Type B pancreatic cell (in vitro differentiated cells): ENCODE measurements around the gene MAST4. TPM values are rescaled to one million over a fixed set of nuclear protein-coding genes. Genes with fewer than 3 reads are reported as not detected.

Experiments used
- DNase-seq: peaks from one replicate; pipeline ENCODE4 v3.0.0; 2021; ENCODE audit warnings: mixed read lengths; ENCODE audit not compliant: unreplicated experiment; ENCODE audit errors: extremely low spot score
- H3K27ac Mint-ChIP-seq: 2 replicates; pipeline ENCODE4 v1.8.0; 2021; ENCODE audit warnings: mild to moderate bottlenecking, mixed read lengths
- H3K27me3 Mint-ChIP-seq: 2 replicates; pipeline ENCODE4 v1.8.0; 2021; ENCODE audit warnings: mixed read lengths
- H3K36me3 Mint-ChIP-seq: 2 replicates; pipeline ENCODE4 v1.8.0; 2021; ENCODE audit warnings: mixed read lengths
- H3K4me1 Mint-ChIP-seq: one replicate; pipeline ENCODE4 v1.8.0; 2021; ENCODE audit warnings: mixed read lengths; ENCODE audit not compliant: unreplicated experiment
- H3K4me3 Mint-ChIP-seq: 2 replicates; pipeline ENCODE4 v1.8.0; 2021; ENCODE audit warnings: mild to moderate bottlenecking, mixed read lengths
- H3K9me3 Mint-ChIP-seq: 2 replicates; pipeline ENCODE4 v1.8.0; 2021; ENCODE audit warnings: mixed read lengths
- total RNA-seq: library from RNA; stranded (reverse); gene quantifications from 2 replicates; pipeline ENCODE4 v1.2.1, GENCODE V29; 2021; ENCODE audit warnings: low replicate concordance
- TF ChIP-seq, protein P1 (sequence below): fragments of 200-600 bp; sonication (generic); conservative IDR thresholded peaks from 2 replicates; pipeline ENCODE4 v1.5.0; 2021; ENCODE audit warnings: antibody characterized with exemption, mild to moderate bottlenecking

MAST4 gene
- total RNA-seq, 1 donor from 2014 or later, result 23.0 TPM

DNA sequence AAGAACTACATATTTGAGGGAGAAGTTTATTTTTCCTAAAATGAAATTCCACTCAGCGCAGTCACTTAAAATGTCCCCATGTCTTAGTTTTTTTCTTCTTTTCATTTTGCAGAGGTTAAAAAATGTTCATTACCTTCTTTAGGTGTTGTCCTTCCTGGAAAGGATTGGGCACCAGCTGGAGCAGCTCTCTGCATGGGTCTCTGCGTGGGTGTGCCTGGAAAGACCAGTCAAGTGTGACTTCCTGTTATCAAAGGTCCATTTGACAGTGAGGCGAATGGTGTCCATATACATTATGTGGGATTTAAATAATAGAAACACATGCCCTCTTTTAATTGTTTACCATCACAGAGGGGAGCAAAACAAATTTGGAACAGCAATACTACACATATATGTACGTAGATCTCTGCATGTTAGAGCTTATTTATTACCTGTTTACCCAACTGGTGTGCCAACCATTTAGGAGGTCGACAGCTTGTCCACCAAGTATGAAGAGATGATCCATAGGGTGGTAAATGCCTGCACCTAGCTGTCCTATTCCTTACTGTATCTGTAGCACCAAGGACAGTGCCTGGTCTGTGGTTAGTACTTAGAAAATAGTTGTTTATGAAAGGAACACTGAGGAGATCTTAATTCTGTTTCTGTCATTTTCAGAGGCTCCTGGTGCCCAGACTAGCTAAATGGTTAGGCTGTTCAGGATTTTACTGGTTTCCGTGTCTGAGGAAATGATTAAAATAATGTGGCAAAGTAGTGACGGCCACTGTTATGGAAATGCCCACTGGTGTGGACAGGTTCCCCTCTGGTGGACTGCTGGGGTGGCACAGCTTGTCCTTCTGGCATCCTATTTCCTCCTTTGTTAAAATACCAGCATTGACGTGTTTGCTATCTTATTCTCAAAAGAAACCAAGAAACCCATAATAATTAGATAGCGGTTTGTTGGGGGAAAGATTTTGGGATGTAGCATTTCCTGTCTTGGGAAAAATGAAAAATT, 200.4 kb downstream of the MAST4 start:
- Mint-ChIP-seq H3K4me1 (no peaks in the 10 kb centered on the region), H3K36me3 (no peaks in the 10 kb centered on the region), H3K9me3 (no peaks in the 10 kb centered on the region), H3K27me3 (peaks cover 40% of the 10 kb centered on the region), H3K4me3 (no peak overlapping the region), H3K27ac (no peak overlapping the region)
- TF ChIP-seq, protein P1, sequence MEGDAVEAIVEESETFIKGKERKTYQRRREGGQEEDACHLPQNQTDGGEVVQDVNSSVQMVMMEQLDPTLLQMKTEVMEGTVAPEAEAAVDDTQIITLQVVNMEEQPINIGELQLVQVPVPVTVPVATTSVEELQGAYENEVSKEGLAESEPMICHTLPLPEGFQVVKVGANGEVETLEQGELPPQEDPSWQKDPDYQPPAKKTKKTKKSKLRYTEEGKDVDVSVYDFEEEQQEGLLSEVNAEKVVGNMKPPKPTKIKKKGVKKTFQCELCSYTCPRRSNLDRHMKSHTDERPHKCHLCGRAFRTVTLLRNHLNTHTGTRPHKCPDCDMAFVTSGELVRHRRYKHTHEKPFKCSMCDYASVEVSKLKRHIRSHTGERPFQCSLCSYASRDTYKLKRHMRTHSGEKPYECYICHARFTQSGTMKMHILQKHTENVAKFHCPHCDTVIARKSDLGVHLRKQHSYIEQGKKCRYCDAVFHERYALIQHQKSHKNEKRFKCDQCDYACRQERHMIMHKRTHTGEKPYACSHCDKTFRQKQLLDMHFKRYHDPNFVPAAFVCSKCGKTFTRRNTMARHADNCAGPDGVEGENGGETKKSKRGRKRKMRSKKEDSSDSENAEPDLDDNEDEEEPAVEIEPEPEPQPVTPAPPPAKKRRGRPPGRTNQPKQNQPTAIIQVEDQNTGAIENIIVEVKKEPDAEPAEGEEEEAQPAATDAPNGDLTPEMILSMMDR, result peak; percentile 49
- DNase-seq, result no peak

DNA sequence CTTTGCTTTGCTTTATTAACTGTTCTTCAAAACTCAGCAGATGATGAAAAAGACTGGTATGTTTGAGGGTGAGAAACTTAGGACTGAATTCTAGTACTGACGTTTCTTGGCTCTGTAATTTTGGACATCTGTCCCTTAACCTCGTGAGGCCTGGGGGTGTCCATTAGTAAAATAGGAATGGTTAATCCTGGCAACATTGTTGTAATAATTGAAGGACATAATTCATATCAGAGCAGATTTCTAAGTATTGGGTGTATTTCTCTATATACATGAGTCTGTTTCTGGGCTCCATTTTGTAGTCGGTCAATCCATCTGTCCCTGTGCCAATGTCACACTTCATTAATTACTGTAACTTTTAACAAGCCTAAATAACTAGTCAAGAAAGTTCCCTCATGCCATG, 206.7 kb downstream of the MAST4 start:
- Mint-ChIP-seq H3K27ac (no peak overlapping the region), H3K4me3 (no peak overlapping the region), H3K4me1 (peaks cover 3% of the 10 kb centered on the region)

DNA sequence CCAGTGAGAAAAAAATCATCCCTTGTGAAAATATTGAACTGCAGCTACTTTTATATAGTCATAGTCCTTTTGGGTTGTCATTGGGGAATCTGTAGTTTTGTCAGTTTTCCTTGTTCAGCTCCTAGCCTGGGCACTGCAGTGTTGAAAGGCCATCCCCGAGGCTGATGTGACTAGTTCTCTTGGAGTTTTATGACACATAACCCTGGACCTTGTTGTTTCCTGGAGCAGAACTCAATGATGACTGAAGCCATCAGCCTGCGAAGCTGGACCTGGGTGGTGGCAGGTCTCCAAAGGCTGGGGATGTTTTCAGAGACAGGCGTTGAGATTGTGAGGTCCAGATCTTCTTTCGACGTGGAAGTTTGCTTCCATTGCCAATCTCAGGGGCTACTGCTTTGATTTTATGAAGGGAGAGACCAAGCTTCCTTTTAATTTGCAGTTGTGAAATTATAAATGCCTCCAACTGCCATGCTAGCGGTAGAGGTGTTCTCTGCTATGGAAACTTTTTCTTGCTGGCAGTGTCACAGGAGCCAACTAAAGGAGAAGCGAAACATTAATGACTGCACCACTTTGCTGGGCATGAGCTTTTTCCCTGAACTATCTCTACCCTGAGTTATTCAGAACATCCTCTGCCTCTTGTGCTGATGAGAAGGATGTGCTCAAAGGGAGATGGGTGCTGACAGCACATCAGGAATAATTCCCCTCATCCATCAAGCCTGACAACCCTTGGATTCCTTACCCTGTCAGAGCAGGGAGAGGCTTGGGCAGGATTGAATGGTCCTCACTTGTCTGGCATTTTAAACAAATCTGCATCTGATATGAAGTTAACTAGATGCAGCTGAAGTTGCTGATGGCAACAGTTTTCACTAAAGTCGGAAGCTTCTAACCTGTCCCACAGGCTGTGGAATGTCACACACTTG, 209.6 kb downstream of the MAST4 start:
- H3K36me3 Mint-ChIP-seq, result no peaks in the 10 kb centered on the region

More for the DNA sequence above, 206.7 kb downstream of the MAST4 start:
- TF ChIP-seq, protein P1, result no peak
- Mint-ChIP-seq H3K36me3 (no peaks in the 10 kb centered on the region), H3K9me3 (no peaks in the 10 kb centered on the region), H3K27me3 (peaks cover 51% of the 10 kb centered on the region)
- no peak for DNase-seq

DNA sequence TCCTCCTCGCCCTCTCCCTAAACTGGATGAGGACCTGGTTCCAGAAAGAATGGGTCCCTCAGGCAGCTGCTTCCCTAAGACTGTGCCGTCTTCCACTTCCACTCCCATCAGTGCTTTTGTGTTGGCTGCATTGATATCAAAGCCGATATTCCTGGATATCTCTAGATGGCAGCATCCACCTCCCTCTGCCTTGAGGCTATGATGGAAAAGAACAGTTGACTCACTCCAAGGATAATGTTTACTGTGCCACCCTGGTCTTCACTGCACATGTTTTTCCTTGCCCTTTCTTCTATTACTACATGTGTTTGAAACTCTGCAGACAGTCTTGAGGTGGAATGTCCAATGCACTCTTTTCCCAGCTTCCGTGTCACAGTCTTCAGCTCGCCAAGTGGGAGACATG, 211.6 kb downstream of the MAST4 start:
- H3K27ac Mint-ChIP-seq, result no peak overlapping the region
- no peaks in the 10 kb centered on the region for H3K36me3 Mint-ChIP-seq
- H3K27me3 Mint-ChIP-seq, result peaks cover 30% of the 10 kb centered on the region
- H3K9me3 Mint-ChIP-seq, result no peaks in the 10 kb centered on the region
- no peak for DNase-seq
- TF ChIP-seq, protein P1, result no peak
- no peak overlapping the region for H3K4me3 Mint-ChIP-seq
- H3K4me1 Mint-ChIP-seq, result peaks cover 3% of the 10 kb centered on the region

More for the DNA sequence above, 209.6 kb downstream of the MAST4 start:
- Mint-ChIP-seq H3K9me3 (no peaks in the 10 kb centered on the region), H3K27ac (no peak overlapping the region), H3K4me1 (peaks cover 3% of the 10 kb centered on the region), H3K4me3 (no peak overlapping the region), H3K27me3 (peaks cover 30% of the 10 kb centered on the region)
- DNase-seq, result no peak
- TF ChIP-seq, protein P1, result no peak

DNA sequence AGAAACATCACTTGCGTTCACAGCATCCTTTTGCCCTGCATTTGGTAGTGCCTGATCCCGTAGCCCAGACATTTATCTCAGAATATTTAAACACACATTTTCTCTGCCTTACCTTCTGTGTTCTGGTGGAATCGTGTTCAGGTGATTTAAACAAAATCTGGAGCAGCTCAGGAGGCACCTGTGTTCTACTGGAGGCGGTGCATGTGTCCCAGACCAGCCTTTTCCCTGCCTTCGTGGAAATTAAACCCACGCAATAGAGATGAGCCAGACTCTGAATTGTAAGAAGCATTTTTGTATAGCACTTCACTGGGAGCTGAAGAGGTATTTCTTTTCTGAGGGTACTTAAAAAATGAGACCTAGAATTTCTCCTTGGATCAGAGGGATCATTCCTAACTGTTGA, 212.5 kb downstream of the MAST4 start:
- Mint-ChIP-seq H3K4me3 (no peak overlapping the region), H3K36me3 (no peaks in the 10 kb centered on the region), H3K9me3 (no peaks in the 10 kb centered on the region), H3K27me3 (peaks cover 35% of the 10 kb centered on the region), H3K27ac (no peak overlapping the region), H3K4me1 (peaks cover 3% of the 10 kb centered on the region)
- DNase-seq, result no peak
- TF ChIP-seq, protein P1, result no peak
